Stimulated activated CD8-positive, alpha-beta memory T cell treated with anti-CD3 and anti-CD28 coated beads, Interleukin-12 subunit alpha, Interleukin-12 subunit beta, amount 100 ng/mL, for 4 hours (primary cell): ENCODE measurements around the gene KAT7.
"Not testable (repeated sequence)": the region's sequence is repeated elsewhere in the genome, so short reads cannot be mapped to it uniquely, and the experiment has no call there.

ENCODE experiments used
- DNase-seq: peaks from one replicate; pipeline ENCODE4 v3.0.0-alpha.2; 2020; ENCODE audit warnings: low read depth

KAT7 gene

GRCh38 chr17:49788478-49789242 is at the start of gene KAT7:
TSS of gene KAT7 (plus strand) at chr17:49788681. CDS start at chr17:49788835, 154 bp downstream.
- DNase-seq, result peak; percentile 97

GRCh38 chr17:49739641-49740271 is 48.7 kb upstream of the KAT7 start:
- peak; percentile 80 for DNase-seq

GRCh38 chr17:49741009-49741691 is 47.3 kb upstream of the KAT7 start:
- no peak for DNase-seq

GRCh38 chr17:49741692-49742076 is 46.8 kb upstream of the KAT7 start:
- no peak for DNase-seq

- DNase-seq, result no peak
Observed at GRCh38 chr17:49742166-49742638, 46.3 kb upstream of the KAT7 start.

- no peak for DNase-seq
Observed at GRCh38 chr17:49745175-49746139, 43.0 kb upstream of the KAT7 start.

- no peak for DNase-seq
Observed at GRCh38 chr17:49746791-49747490, 41.5 kb upstream of the KAT7 start.

GRCh38 chr17:49747632-49748031 is 40.8 kb upstream of the KAT7 start:
- no peak for DNase-seq

GRCh38 chr17:49748223-49748622 is 40.3 kb upstream of the KAT7 start:
- DNase-seq, result no peak

GRCh38 chr17:49748791-49749190 is 39.7 kb upstream of the KAT7 start:
- peak; percentile 32 for DNase-seq

GRCh38 chr17:49749730-49750129 is 38.8 kb upstream of the KAT7 start:
- no peak for DNase-seq

- DNase-seq, result no peak
Observed at GRCh38 chr17:49752508-49752907, 36.0 kb upstream of the KAT7 start.

GRCh38 chr17:49753959-49754391 is 34.5 kb upstream of the KAT7 start:
- no peak for DNase-seq

- no peak for DNase-seq
Observed at GRCh38 chr17:49755663-49756283, 32.7 kb upstream of the KAT7 start.

- DNase-seq, result no peak
Observed at GRCh38 chr17:49756323-49757150, 31.9 kb upstream of the KAT7 start.

- no peak for DNase-seq
Observed at GRCh38 chr17:49757151-49757777, 31.2 kb upstream of the KAT7 start.

- not testable (repeated sequence) for DNase-seq
Observed at GRCh38 chr17:49758464-49759010, 29.9 kb upstream of the KAT7 start.

- DNase-seq, result no peak
Observed at GRCh38 chr17:49759203-49759602, 29.3 kb upstream of the KAT7 start.

GRCh38 chr17:49760296-49760695 is 28.2 kb upstream of the KAT7 start:
- no peak for DNase-seq
